ENCODE measurements around the gene FFAR3. TPM values are rescaled to one million over a fixed set of nuclear protein-coding genes. Genes with fewer than 3 reads are reported as not detected.

The FFAR3 gene
- total and polyA plus RNA-seq, 2 donors (not counting 1 experiment from before 2014, with no cell fraction given), result not detected

DNA sequence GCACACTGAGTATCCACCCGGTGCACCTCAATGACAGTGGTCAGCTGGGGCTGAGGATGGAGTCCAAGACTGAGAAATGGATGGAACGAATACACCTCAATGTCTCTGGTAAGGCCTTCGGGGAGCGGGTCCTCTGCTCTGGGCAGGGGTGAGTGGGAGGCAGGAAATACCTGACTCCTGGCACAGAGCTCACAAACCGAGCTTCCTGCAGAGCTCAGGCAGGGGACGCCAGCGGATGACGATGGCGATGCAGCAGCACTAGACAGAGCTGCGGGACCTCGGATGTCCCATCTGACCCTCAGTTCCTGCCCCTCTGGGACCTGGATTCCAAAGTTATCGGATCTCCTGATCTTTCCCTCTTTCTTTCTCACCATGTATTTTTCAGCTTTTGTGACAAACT lies 25.4 kb upstream of the FFAR3 start:
- Histone ChIP-seq H3K36me3 (ENCODE audit: control insufficient read depth, insufficient read depth, low read length) (no peaks in the 10 kb centered on the region), H3K4me1 (ENCODE audit: control insufficient read depth, extremely low read depth, insufficient read depth, low read length) (no peaks in the 10 kb centered on the region), H3K79me2 (ENCODE audit: control insufficient read depth, insufficient read depth, low read length) (no peaks in the 10 kb centered on the region), H3K27me3 (ENCODE audit: control insufficient read depth, insufficient read depth, low read length) (no peaks in the 10 kb centered on the region), H3K4me3 (replicated peaks in 1 of 4; ENCODE audit: control extremely low read depth in 1 of 4, insufficient read depth in 1 of 4, low read depth in 3 of 4, low read length in 4 of 4) (no peak overlapping the region), H3K9ac (ENCODE audit: insufficient read depth, low read length) (no peak overlapping the region), H3K9me3 (ENCODE audit: control insufficient read depth, insufficient read depth, low read depth, low read length) (no peaks in the 10 kb centered on the region), H3K4me2 (ENCODE audit: extremely low read depth, insufficient read depth, low read length) (no peak overlapping the region), H2AFZ (ENCODE audit: low read length) (no peak overlapping the region), H3K27ac (ENCODE audit: insufficient read depth, low read length) (no peak overlapping the region), H4K20me1 (ENCODE audit: control insufficient read depth, extremely low read depth, insufficient read depth, low read length) (no peaks in the 10 kb centered on the region)
- no peak for DNase-seq (ENCODE audit: low read depth in 2 of 2)
- TF ChIP-seq CTCF (conservative IDR thresholded peaks at IDR 0.05 in 1 of 2, IDR thresholded peaks at IDR 0.05 in 1 of 2; ENCODE audit: low read depth in 1 of 2, low read length in 2 of 2) (no peak), EZH2 (IDR thresholded peaks at IDR 0.05; ENCODE audit: low read length, missing control alignments) (no peak)

DNA sequence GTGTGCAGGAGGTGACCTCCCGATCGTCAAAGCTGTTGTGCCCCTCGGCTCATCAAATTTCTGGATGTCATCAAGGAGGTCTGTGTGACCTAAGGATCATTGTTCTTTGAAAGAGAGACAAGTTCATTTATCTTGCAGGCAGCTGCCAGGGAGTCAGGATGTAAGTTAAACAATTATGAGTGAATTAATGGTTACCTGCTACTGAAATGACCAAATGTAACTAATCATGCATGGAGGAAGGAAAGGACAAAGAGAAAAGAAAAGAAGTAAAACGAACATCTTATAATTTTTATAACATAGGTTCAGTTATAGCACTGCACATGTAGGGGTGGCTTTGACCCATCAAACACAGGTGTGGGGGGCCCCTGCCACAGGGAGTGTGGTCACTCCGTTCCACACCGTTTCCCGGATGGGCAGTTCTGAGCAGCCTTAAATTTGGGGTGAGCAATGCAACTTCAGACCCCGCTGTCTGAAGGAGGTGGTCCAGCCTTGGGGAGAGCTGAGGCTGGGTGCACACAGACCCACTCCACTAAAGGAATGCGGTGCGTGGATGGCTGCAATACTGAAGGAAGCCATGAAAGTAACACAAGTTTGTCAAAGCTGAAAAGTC lies 24.0 kb upstream of the FFAR3 start:
- Histone ChIP-seq H3K4me2 (ENCODE audit: extremely low read depth, insufficient read depth, low read length) (no peak overlapping the region), H3K4me3 (replicated peaks in 1 of 4; ENCODE audit: control extremely low read depth in 1 of 4, insufficient read depth in 1 of 4, low read depth in 3 of 4, low read length in 4 of 4) (no peak overlapping the region), H3K27me3 (ENCODE audit: control insufficient read depth, insufficient read depth, low read length) (no peaks in the 10 kb centered on the region), H2AFZ (ENCODE audit: low read length) (no peak overlapping the region), H3K9ac (ENCODE audit: insufficient read depth, low read length) (no peak overlapping the region), H3K36me3 (ENCODE audit: control insufficient read depth, insufficient read depth, low read length) (no peaks in the 10 kb centered on the region), H3K79me2 (ENCODE audit: control insufficient read depth, insufficient read depth, low read length) (no peaks in the 10 kb centered on the region), H3K4me1 (ENCODE audit: control insufficient read depth, extremely low read depth, insufficient read depth, low read length) (no peaks in the 10 kb centered on the region), H3K27ac (ENCODE audit: insufficient read depth, low read length) (no peak overlapping the region), H4K20me1 (ENCODE audit: control insufficient read depth, extremely low read depth, insufficient read depth, low read length) (no peaks in the 10 kb centered on the region), H3K9me3 (ENCODE audit: control insufficient read depth, insufficient read depth, low read depth, low read length) (no peaks in the 10 kb centered on the region)
- DNase-seq (ENCODE audit: low read depth in 2 of 2), result no peak
- TF ChIP-seq CTCF (conservative IDR thresholded peaks at IDR 0.05 in 1 of 2, IDR thresholded peaks at IDR 0.05 in 1 of 2; ENCODE audit: low read depth in 1 of 2, low read length in 2 of 2) (no peak), EZH2 (IDR thresholded peaks at IDR 0.05; ENCODE audit: low read length, missing control alignments) (no peak)

GRCh38 chr19:35336166-35336955 lies 21.9 kb upstream of the FFAR3 start:
- Histone ChIP-seq H3K36me3 (ENCODE audit: control insufficient read depth, insufficient read depth, low read length) (no peaks in the 10 kb centered on the region), H3K27ac (ENCODE audit: insufficient read depth, low read length) (no peak overlapping the region), H3K4me2 (ENCODE audit: extremely low read depth, insufficient read depth, low read length) (no peak overlapping the region), H3K27me3 (ENCODE audit: control insufficient read depth, insufficient read depth, low read length) (no peaks in the 10 kb centered on the region), H3K9me3 (ENCODE audit: control insufficient read depth, insufficient read depth, low read depth, low read length) (no peaks in the 10 kb centered on the region), H3K4me3 (replicated peaks in 1 of 4; ENCODE audit: control extremely low read depth in 1 of 4, insufficient read depth in 1 of 4, low read depth in 3 of 4, low read length in 4 of 4) (no peak overlapping the region), H2AFZ (ENCODE audit: low read length) (no peak overlapping the region), H3K79me2 (ENCODE audit: control insufficient read depth, insufficient read depth, low read length) (no peaks in the 10 kb centered on the region), H4K20me1 (ENCODE audit: control insufficient read depth, extremely low read depth, insufficient read depth, low read length) (no peaks in the 10 kb centered on the region), H3K9ac (ENCODE audit: insufficient read depth, low read length) (no peak overlapping the region), H3K4me1 (ENCODE audit: control insufficient read depth, extremely low read depth, insufficient read depth, low read length) (no peaks in the 10 kb centered on the region)
- no peak for TF ChIP-seq EZH2 (IDR thresholded peaks at IDR 0.05; ENCODE audit: low read length, missing control alignments)
- TF ChIP-seq CTCF (conservative IDR thresholded peaks at IDR 0.05 in 1 of 2, IDR thresholded peaks at IDR 0.05 in 1 of 2; ENCODE audit: low read depth in 1 of 2, low read length in 2 of 2), result no peak
- no peak for DNase-seq (ENCODE audit: low read depth in 2 of 2)
